HEK293 (cell line): Measurements from ENCODE around the gene APOC1.

Source experiments
- BCL11B ChIP-seq: fragments of 450-650 bp; formaldehyde crosslinking; IDR thresholded peaks from 2 replicates; pipeline ENCODE4 v1.5.1; 2016; ENCODE audit warnings: low read depth, missing biosample characterization, missing genetic modification characterization
- GLI4 ChIP-seq: fragments of 450-650 bp; formaldehyde crosslinking; IDR thresholded peaks from 2 replicates; pipeline ENCODE4 v1.5.1; 2016; ENCODE audit warnings: missing biosample characterization, missing genetic modification characterization
- HOXC10 ChIP-seq: sonication (generic); formaldehyde crosslinking; IDR thresholded peaks from 2 replicates; pipeline ENCODE4 v1.8.1; 2023; ENCODE audit warnings: mild to moderate bottlenecking, missing genetic modification reagents
- SCRT1 ChIP-seq: fragments of 450-650 bp; formaldehyde crosslinking; IDR thresholded peaks from 2 replicates; pipeline ENCODE4 v1.5.1; 2016; ENCODE audit warnings: missing biosample characterization, missing genetic modification characterization, borderline replicate concordance
- SETDB1 ChIP-seq: IDR thresholded peaks from one replicate; pipeline ENCODE4 v1.6.1; 2017; ENCODE audit warnings: mild to moderate bottlenecking, low read length, moderate library complexity, mixed read lengths; ENCODE audit not compliant: insufficient read length
- SP7 ChIP-seq: fragments of 450-650 bp; formaldehyde crosslinking; IDR thresholded peaks from 2 replicates; pipeline ENCODE4 v1.5.1; 2016; ENCODE audit warnings: missing biosample characterization, missing genetic modification characterization
- TRIM28 ChIP-seq: IDR thresholded peaks from 2 replicates; pipeline ENCODE4 v1.6.1; 2011; ENCODE audit warnings: low read length, control low read depth, borderline replicate concordance
- YY2 ChIP-seq: fragments of 450-650 bp; formaldehyde crosslinking; IDR thresholded peaks from 2 replicates; pipeline ENCODE4 v1.5.1; 2016; ENCODE audit warnings: missing biosample characterization, missing genetic modification characterization
- ZBTB17 ChIP-seq: fragments of 450-650 bp; formaldehyde crosslinking; IDR thresholded peaks from 2 replicates; pipeline ENCODE4 v1.5.1; 2016; ENCODE audit warnings: missing biosample characterization, missing genetic modification characterization
- ZBTB21 ChIP-seq: fragments of 450-650 bp; formaldehyde crosslinking; IDR thresholded peaks from 2 replicates; pipeline ENCODE4 v1.5.1; 2017; ENCODE audit warnings: missing biosample characterization, missing genetic modification characterization
- ZEB2 ChIP-seq: fragments of 450-650 bp; formaldehyde crosslinking; IDR thresholded peaks from 2 replicates; pipeline ENCODE4 v1.5.1; 2016; ENCODE audit warnings: missing biosample characterization, missing genetic modification characterization
- ZNF155 ChIP-seq: fragments of 450-650 bp; formaldehyde crosslinking; IDR thresholded peaks from 2 replicates; pipeline ENCODE4 v1.5.1; 2016; ENCODE audit warnings: missing biosample characterization, missing genetic modification characterization
- ZNF175 ChIP-seq: fragments of 450-650 bp; formaldehyde crosslinking; IDR thresholded peaks from 2 replicates; pipeline ENCODE4 v1.5.1; 2016; ENCODE audit warnings: missing biosample characterization, missing genetic modification characterization
- ZNF184 ChIP-seq: fragments of 450-650 bp; IDR thresholded peaks from 2 replicates; pipeline ENCODE4 v1.5.1; 2018; ENCODE audit warnings: missing biosample characterization, mild to moderate bottlenecking, missing genetic modification characterization
- ZNF19 ChIP-seq: fragments of 450-650 bp; formaldehyde crosslinking; IDR thresholded peaks from 2 replicates; pipeline ENCODE4; 2016; ENCODE audit warnings: missing biosample characterization, missing genetic modification characterization, low read depth
- ZNF324 ChIP-seq: fragments of 450-650 bp; formaldehyde crosslinking; IDR thresholded peaks from 2 replicates; pipeline ENCODE4 v1.5.1; 2016; ENCODE audit warnings: missing biosample characterization, missing genetic modification characterization
- ZNF341 ChIP-seq: fragments of 450-650 bp; formaldehyde crosslinking; IDR thresholded peaks from 2 replicates; pipeline ENCODE4; 2016; ENCODE audit warnings: low read depth, missing biosample characterization, missing genetic modification characterization
- ZNF423 ChIP-seq: fragments of 450-650 bp; formaldehyde crosslinking; IDR thresholded peaks from 2 replicates; pipeline ENCODE4 v1.5.1; 2016; ENCODE audit warnings: missing biosample characterization, missing genetic modification characterization
- ZNF571 ChIP-seq: fragments of 450-650 bp; formaldehyde crosslinking; IDR thresholded peaks from 2 replicates; pipeline ENCODE4 v1.5.0; 2017; ENCODE audit warnings: missing biosample characterization, missing genetic modification characterization
- ZNF629 ChIP-seq: fragments of 450-650 bp; formaldehyde crosslinking; IDR thresholded peaks from 2 replicates; pipeline ENCODE4 v1.5.1; 2017; ENCODE audit warnings: missing biosample characterization, missing genetic modification characterization
- ZNF677 ChIP-seq: fragments of 450-650 bp; IDR thresholded peaks from 2 replicates; pipeline ENCODE4 v1.5.0; 2018; ENCODE audit warnings: missing biosample characterization, mild to moderate bottlenecking, missing genetic modification characterization, moderate library complexity
- ZNF76 ChIP-seq: fragments of 450-650 bp; formaldehyde crosslinking; IDR thresholded peaks from 2 replicates; pipeline ENCODE4; 2016; ENCODE audit warnings: low read depth, missing biosample characterization, missing genetic modification characterization, borderline replicate concordance
- ZNF777 ChIP-seq: fragments of 450-650 bp; formaldehyde crosslinking; IDR thresholded peaks from 2 replicates; pipeline ENCODE4 v1.5.1; 2017; ENCODE audit warnings: missing biosample characterization, missing genetic modification characterization, borderline replicate concordance
- ZNF792 ChIP-seq: fragments of 450-650 bp; formaldehyde crosslinking; IDR thresholded peaks from 2 replicates; pipeline ENCODE4 v1.5.1; 2016; ENCODE audit warnings: missing biosample characterization, missing genetic modification characterization
- ZNF837 ChIP-seq: fragments of 450-650 bp; formaldehyde crosslinking; IDR thresholded peaks from 2 replicates; pipeline ENCODE4 v1.5.1; 2016; ENCODE audit warnings: missing biosample characterization, missing genetic modification characterization
- ZNF843 ChIP-seq: fragments of 450-650 bp; formaldehyde crosslinking; IDR thresholded peaks from 2 replicates; pipeline ENCODE4 v1.5.1; 2016; ENCODE audit warnings: missing biosample characterization, missing genetic modification characterization
- ZSCAN16 ChIP-seq: fragments of 450-650 bp; formaldehyde crosslinking; IDR thresholded peaks from 2 replicates; pipeline ENCODE4 v1.5.1; 2016; ENCODE audit warnings: missing biosample characterization, missing genetic modification characterization
- TF ChIP-seq, protein P1 (sequence below): fragments of 450-650 bp; formaldehyde crosslinking; IDR thresholded peaks from 2 replicates; pipeline ENCODE4 v1.5.1; 2016; ENCODE audit warnings: missing biosample characterization, missing genetic modification characterization
- TF ChIP-seq, protein P2 (sequence below): fragments of 450-650 bp; formaldehyde crosslinking; IDR thresholded peaks from 2 replicates; pipeline ENCODE4 v1.5.1; 2016; ENCODE audit warnings: missing biosample characterization, missing genetic modification characterization
- TF ChIP-seq, protein P3 (sequence below): fragments of 450-650 bp; formaldehyde crosslinking; conservative IDR thresholded peaks from 2 replicates; pipeline ENCODE4 v1.5.1; 2016; ENCODE audit warnings: low read depth, missing biosample characterization, missing genetic modification characterization
- TF ChIP-seq, protein P4 (sequence below): fragments of 450-650 bp; formaldehyde crosslinking; IDR thresholded peaks from 2 replicates; pipeline ENCODE4; 2016; ENCODE audit warnings: missing biosample characterization, missing genetic modification characterization

Gene APOC1

DNA sequence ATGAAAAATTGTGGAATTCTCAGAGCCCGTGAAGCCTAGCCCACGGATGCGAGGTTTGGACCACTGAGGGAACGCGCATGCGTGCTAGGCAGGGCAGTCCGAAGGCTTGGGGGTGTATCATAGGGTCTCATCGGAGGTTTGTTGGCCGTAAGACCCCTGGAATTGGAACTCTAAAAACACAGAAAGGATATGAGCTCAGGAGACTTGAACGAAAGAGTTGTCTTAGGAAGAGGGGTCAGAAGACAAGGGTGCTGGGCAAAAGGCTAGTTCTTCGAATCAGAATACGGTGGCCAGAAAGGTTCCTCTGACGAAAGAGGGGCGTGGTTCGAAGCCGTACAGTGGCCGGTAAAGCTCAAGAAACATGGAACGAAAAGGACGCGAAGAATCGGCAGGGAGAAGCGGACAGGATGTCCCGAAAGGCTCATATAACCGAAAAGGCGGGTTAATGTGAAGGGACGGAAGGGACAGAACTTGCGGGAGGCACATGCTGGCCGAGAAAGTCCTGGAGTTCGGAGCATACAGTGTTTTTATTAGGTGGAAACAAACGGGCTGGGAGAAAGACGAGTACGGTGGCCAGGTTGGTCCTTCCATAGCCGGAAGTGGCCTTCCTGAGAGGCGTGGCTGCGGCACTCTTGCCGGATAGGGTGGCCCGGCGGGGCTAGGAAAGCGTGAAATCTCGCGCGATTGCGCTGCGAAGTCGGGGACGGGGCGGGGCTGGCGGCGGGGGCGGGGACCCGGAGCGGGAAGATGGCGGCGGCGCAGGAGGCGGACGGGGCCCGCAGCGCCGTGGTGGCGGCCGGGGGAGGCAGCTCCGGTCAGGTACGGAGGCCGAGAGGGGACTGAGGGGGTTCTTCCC lies 40.5 kb downstream of the APOC1 start, which contains the start of gene CLPTM1 (continued):
- TF ChIP-seq, protein P1, sequence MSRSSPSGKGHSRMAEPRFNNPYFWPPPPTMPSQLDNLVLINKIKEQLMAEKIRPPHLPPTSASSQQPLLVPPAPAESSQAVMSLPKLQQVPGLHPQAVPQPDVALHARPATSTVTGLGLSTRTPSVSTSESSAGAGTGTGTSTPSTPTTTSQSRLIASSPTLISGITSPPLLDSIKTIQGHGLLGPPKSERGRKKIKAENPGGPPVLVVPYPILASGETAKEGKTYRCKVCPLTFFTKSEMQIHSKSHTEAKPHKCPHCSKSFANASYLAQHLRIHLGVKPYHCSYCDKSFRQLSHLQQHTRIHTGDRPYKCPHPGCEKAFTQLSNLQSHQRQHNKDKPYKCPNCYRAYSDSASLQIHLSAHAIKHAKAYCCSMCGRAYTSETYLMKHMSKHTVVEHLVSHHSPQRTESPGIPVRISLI (tag by site-specific recombination), result no peak
- TF ChIP-seq SETDB1 (no peak), ZNF837 (tag by site-specific recombination) (no peak), ZNF155 (tag by site-specific recombination) (no peak), ZNF792 (tag by site-specific recombination) (no peak), YY2 (tag by site-specific recombination) (peak; percentile 94), ZNF677 (tag by site-specific recombination) (no peak), ZNF324 (peak; percentile 77; the same call in 1 of the 2 replicates), ZEB2 (peak; percentile 87), ZNF175 (tag by site-specific recombination) (no peak), ZNF629 (peak; percentile 92), ZNF777 (tag by site-specific recombination) (peak; percentile 68; the same call in 1 of the 2 replicates), ZNF76 (tag by site-specific recombination) (peak; percentile 60), ZBTB17 (tag by site-specific recombination) (peak; percentile 96), SCRT1 (tag by site-specific recombination) (no peak), GLI4 (peak; percentile 33; the same call in 1 of the 2 replicates), TRIM28 (peak; percentile 89), ZBTB21 (peak; percentile 85), ZNF423 (tag by site-specific recombination) (no peak), ZNF184 (tag by site-specific recombination) (no peak), HOXC10 (CRISPR knock-in tag) (no peak), ZNF843 (peak; percentile 77), ZNF19 (tag by site-specific recombination) (no peak), ZNF571 (no peak), ZSCAN16 (tag by site-specific recombination) (peak; percentile 70; the same call in 1 of the 2 replicates), ZNF341 (tag by site-specific recombination) (no peak), BCL11B (no peak), SP7 (tag by site-specific recombination) (peak; percentile 85; the same call in 1 of the 2 replicates)
- TF ChIP-seq, protein P2, sequence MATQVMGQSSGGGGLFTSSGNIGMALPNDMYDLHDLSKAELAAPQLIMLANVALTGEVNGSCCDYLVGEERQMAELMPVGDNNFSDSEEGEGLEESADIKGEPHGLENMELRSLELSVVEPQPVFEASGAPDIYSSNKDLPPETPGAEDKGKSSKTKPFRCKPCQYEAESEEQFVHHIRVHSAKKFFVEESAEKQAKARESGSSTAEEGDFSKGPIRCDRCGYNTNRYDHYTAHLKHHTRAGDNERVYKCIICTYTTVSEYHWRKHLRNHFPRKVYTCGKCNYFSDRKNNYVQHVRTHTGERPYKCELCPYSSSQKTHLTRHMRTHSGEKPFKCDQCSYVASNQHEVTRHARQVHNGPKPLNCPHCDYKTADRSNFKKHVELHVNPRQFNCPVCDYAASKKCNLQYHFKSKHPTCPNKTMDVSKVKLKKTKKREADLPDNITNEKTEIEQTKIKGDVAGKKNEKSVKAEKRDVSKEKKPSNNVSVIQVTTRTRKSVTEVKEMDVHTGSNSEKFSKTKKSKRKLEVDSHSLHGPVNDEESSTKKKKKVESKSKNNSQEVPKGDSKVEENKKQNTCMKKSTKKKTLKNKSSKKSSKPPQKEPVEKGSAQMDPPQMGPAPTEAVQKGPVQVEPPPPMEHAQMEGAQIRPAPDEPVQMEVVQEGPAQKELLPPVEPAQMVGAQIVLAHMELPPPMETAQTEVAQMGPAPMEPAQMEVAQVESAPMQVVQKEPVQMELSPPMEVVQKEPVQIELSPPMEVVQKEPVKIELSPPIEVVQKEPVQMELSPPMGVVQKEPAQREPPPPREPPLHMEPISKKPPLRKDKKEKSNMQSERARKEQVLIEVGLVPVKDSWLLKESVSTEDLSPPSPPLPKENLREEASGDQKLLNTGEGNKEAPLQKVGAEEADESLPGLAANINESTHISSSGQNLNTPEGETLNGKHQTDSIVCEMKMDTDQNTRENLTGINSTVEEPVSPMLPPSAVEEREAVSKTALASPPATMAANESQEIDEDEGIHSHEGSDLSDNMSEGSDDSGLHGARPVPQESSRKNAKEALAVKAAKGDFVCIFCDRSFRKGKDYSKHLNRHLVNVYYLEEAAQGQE (tag by site-specific recombination), result no peak
- TF ChIP-seq, protein P3, sequence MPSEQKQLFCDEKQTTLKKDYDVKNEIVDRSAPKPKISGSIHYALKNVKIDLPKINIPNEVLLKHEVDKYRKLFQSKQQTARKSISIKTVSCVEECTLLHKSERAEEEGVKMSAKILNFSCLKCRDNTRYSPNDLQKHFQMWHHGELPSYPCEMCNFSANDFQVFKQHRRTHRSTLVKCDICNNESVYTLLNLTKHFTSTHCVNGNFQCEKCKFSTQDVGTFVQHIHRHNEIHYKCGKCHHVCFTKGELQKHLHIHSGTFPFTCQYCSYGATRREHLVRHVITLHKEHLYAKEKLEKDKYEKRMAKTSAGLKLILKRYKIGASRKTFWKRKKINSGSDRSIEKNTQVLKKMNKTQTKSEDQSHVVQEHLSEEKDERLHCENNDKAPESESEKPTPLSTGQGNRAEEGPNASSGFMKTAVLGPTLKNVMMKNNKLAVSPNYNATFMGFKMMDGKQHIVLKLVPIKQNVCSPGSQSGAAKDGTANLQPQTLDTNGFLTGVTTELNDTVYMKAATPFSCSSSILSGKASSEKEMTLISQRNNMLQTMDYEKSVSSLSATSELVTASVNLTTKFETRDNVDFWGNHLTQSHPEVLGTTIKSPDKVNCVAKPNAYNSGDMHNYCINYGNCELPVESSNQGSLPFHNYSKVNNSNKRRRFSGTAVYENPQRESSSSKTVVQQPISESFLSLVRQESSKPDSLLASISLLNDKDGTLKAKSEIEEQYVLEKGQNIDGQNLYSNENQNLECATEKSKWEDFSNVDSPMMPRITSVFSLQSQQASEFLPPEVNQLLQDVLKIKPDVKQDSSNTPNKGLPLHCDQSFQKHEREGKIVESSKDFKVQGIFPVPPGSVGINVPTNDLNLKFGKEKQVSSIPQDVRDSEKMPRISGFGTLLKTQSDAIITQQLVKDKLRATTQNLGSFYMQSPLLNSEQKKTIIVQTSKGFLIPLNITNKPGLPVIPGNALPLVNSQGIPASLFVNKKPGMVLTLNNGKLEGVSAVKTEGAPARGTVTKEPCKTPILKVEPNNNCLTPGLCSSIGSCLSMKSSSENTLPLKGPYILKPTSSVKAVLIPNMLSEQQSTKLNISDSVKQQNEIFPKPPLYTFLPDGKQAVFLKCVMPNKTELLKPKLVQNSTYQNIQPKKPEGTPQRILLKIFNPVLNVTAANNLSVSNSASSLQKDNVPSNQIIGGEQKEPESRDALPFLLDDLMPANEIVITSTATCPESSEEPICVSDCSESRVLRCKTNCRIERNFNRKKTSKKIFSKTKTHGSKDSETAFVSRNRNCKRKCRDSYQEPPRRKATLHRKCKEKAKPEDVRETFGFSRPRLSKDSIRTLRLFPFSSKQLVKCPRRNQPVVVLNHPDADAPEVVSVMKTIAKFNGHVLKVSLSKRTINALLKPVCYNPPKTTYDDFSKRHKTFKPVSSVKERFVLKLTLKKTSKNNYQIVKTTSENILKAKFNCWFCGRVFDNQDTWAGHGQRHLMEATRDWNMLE (tag by site-specific recombination), result peak; percentile 63
- TF ChIP-seq, protein P4, sequence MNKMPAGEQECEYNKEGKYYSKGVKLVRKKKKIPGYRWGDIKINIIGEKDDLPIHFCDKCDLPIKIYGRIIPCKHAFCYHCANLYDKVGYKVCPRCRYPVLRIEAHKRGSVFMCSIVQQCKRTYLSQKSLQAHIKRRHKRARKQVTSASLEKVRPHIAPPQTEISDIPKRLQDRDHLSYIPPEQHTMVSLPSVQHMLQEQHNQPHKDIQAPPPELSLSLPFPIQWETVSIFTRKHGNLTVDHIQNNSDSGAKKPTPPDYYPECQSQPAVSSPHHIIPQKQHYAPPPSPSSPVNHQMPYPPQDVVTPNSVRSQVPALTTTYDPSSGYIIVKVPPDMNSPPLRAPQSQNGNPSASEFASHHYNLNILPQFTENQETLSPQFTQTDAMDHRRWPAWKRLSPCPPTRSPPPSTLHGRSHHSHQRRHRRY (tag by site-specific recombination), result no peak
